ENCODE results near the gene ENGASE.

DNA sequence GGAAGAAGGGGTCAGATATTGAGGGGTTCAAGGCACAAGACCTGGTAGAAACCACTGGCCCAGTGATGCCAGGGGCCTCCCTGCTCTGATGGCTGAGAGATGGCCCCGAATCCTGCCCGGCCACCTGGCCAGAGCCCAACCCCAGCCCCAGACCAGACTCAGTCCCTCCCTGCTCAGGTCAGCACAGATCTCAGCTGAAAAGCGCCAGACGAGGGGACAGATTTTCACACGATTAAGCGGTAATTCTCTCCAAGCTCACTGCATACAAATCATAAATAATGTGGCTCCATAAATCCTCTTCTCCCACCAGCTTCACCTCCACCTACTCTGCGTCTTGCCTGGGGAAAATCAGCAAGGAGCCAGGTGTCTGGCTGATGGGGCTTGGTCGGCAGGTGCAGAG lies 57.1 kb downstream of the ENGASE start:
- TF ChIP-seq, protein P1, sequence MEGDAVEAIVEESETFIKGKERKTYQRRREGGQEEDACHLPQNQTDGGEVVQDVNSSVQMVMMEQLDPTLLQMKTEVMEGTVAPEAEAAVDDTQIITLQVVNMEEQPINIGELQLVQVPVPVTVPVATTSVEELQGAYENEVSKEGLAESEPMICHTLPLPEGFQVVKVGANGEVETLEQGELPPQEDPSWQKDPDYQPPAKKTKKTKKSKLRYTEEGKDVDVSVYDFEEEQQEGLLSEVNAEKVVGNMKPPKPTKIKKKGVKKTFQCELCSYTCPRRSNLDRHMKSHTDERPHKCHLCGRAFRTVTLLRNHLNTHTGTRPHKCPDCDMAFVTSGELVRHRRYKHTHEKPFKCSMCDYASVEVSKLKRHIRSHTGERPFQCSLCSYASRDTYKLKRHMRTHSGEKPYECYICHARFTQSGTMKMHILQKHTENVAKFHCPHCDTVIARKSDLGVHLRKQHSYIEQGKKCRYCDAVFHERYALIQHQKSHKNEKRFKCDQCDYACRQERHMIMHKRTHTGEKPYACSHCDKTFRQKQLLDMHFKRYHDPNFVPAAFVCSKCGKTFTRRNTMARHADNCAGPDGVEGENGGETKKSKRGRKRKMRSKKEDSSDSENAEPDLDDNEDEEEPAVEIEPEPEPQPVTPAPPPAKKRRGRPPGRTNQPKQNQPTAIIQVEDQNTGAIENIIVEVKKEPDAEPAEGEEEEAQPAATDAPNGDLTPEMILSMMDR (IDR thresholded peaks at IDR 0.05), result no peak
- no peak for TF ChIP-seq POLR2A (IDR thresholded peaks at IDR 0.05)

Data from Peyer's patch (tissue), 4 donors.